Sigmoid colon (tissue), 3 donors: Measurements from ENCODE around the gene PLEKHA8.

ENCODE experiments used
- POLR2A ChIP-seq, 2 donors: fragments of 450-650 bp; IDR thresholded peaks; one replicate each; pipeline ENCODE4 v1.6.1; 2016; ENCODE audit warnings: antibody characterized with exemption in 2 of 2, mild to moderate bottlenecking in 2 of 2, moderate library complexity in 2 of 2
- TF ChIP-seq, protein P1 (sequence below), 4 experiments: fragments of 450-650 bp in 3 of 4; fragments of 200-600 bp in 1 of 4; IDR thresholded peaks; one replicate each; pipeline ENCODE4 v1.5.1; 2016 to 2019; ENCODE audit warnings: antibody characterized with exemption in 4 of 4, mild to moderate bottlenecking in 3 of 4, moderate library complexity in 2 of 4

DNA sequence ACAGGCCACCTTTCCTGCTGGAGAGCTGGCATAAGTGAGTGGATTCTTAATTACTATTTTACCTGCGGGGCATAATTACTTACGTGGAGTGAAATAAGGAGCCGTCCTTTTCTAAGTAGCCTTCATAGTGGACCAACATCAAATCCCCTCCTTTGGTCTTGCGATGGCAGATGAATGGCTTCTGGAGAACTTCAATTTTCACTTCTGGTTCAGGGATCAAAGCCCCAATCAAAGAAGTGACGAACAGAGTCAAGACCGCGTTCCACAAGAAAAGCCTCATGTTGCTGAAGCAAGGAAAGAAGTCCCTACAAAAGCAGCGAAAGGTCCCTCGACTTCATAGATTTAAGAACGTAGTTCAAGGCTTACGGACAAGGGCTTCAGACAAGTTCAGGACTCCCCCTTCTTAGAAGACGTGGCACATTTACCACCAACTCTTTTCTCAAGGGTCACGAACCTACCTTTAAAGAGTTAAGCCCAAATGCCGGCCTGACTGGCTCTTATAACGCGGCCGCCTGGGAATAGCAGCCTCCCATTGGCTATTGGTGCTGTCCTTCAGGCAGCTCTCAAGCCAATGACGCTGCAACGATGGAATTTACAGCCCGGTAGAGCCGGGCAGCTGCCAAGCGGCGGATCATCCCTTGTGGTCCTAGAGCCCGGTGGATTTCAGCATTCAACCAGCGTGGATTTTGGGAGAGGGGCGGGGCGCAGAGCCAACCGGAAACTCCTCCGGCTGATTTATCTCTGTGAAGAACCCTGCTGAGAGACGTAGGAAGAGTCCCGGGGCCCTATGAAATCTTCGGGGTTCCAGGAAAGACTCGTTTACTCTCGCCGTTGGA, 1.8 kb upstream of the PLEKHA8 start, which contains the start of gene FKBP14:
- TF ChIP-seq, protein P1, sequence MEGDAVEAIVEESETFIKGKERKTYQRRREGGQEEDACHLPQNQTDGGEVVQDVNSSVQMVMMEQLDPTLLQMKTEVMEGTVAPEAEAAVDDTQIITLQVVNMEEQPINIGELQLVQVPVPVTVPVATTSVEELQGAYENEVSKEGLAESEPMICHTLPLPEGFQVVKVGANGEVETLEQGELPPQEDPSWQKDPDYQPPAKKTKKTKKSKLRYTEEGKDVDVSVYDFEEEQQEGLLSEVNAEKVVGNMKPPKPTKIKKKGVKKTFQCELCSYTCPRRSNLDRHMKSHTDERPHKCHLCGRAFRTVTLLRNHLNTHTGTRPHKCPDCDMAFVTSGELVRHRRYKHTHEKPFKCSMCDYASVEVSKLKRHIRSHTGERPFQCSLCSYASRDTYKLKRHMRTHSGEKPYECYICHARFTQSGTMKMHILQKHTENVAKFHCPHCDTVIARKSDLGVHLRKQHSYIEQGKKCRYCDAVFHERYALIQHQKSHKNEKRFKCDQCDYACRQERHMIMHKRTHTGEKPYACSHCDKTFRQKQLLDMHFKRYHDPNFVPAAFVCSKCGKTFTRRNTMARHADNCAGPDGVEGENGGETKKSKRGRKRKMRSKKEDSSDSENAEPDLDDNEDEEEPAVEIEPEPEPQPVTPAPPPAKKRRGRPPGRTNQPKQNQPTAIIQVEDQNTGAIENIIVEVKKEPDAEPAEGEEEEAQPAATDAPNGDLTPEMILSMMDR (IDR thresholded peaks at IDR 0.05) = no peak
- TF ChIP-seq POLR2A (IDR thresholded peaks at IDR 0.05) = no peak
